Activated CD4-positive, alpha-beta T cell treated with anti-CD3 and anti-CD28 coated beads, Interleukin-2, amount 50 U/mL, for 1 hour (primary cell): ENCODE data around the gene COLEC11.
"Not testable (repeated sequence)": the region's sequence is repeated elsewhere in the genome, so short reads cannot be mapped to it uniquely, and the experiment has no call there.

Source experiments
- DNase-seq: peaks from one replicate; pipeline ENCODE4 v3.0.0-alpha.2; 2020

Gene COLEC11

GRCh38 chr2:3626118-3626811 is 31.4 kb downstream of the COLEC11 start:
- no peak for DNase-seq

GRCh38 chr2:3626812-3627499 is 32.0 kb downstream of the COLEC11 start:
- DNase-seq: no peak

DNA sequence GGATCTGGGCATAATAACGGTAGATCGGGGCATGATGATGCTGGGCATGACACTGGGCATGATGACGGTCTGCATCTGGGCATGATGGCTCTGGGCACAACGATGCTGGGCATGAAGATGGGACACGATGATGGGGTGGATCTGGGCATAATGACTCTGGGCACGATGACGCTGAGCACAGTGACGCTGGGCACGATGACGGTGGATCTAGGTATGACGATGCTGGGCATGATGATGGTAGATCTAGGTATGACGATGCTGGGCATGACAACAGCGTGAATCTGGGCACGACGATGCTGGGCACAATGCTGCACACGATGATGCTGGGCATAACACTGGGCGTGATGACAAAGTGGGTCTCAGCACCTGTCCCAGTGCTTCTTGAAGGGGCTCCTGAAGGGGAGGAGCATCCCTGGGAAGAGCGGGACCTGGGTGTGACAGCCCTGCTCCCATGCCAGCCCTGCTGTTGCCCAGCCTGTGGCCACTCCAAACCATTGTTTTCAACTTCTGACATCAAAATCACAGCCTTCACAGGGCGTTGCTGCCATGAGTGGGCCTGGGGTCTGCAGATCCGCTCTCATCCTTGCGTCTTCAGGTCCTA is 32.7 kb downstream of the COLEC11 start:
- no peak for DNase-seq

- DNase-seq: no peak
Measured at GRCh38 chr2:3628241-3628679, 33.3 kb downstream of the COLEC11 start.

GRCh38 chr2:3628800-3629199 is 33.9 kb downstream of the COLEC11 start:
- no peak for DNase-seq

DNA sequence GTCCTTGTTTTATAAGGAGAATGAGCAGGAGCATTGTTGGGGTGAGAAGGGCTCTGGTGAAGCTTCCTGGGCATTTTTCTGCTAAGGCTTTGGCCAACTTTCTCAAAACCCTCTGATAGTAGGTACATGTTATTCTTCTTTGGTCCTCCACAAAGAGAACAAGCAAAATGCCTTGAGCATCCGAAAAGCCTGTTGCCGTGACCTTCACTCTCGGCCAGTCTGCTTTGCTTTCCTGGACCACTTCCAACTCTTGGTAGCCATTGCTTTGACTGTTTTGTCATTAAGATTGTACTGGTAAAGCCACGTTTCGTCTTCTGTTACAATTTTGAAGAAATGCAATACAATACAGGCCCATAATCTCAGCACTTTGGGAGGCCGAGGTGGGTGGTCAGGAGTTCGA is 35.7 kb downstream of the COLEC11 start:
- no peak for DNase-seq

- DNase-seq: no peak
Measured at GRCh38 chr2:3631161-3631850, 36.4 kb downstream of the COLEC11 start.

- no peak for DNase-seq
Measured at GRCh38 chr2:3631851-3632659, 37.1 kb downstream of the COLEC11 start.

DNA sequence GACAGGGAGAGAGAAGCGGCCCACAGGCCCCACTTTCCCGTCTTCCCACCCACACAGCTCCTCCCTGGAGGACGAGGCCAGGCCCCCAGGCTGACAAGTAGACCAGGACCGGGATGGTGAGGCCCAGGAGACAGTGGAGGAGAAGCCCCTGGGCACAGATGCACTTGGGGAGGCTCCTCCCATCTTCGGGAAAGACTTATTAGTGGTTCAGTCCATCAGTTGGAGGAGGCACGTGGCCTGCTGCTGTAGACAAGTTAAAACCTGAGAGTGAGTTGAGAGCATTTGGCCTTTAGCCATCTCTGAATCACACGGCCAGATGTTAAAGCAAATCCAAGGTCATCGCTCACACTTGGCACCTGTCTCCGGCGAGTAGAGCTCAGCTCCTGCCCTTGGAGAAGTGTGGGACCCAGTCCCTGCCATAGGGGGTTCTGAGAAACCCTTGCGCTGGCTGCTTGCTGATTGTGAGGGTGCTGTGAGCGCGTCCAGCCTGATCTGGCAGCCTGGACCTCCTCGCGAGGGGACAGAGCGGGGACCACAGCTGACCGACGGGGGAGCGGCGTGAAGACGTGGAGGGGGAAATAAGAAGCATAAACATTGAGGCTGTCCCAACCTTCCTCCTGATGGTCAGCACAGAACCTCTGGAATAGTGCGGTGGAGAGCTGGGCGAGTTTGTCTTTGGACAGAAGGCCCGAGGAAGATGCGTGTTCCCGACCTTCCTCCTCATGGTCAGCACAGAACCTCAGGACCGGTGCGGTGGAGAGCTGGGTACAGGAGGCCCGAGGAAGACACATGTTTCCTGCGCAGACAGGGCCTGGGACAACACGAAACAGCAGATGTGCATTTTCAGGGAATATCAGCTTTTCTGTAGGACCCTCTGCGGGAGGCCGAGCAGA is 38.4 kb downstream of the COLEC11 start:
- no peak for DNase-seq

DNA sequence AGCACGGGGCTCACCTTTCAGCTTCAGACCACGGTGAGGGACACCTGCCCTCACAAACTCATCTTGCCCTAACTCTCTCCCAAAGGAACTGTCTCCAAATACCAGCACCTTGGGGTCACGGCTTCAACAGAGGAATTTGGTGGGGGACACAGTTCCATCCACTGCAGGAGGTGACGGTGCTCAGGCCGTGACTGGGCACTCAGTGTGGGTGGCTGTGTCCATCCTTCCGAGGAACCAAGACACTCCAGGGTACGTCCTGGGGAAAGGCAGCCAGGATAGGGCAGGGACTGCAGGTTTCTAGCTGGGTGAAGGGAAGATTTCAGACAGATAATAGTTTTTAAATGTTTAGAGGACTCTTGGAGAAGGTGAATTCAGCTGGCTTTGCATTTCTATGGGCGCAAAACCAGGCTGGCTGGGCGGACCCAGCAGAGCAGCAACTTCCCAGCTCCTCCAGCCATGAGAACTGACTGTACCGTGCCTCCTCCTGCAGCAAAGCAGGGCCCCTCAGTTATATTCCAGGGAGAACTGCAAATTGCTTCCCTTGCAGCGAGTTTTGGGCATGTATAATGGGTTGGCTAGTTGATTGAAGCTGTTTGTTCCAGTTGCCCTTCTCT is 39.2 kb downstream of the COLEC11 start:
- DNase-seq: no peak

DNA sequence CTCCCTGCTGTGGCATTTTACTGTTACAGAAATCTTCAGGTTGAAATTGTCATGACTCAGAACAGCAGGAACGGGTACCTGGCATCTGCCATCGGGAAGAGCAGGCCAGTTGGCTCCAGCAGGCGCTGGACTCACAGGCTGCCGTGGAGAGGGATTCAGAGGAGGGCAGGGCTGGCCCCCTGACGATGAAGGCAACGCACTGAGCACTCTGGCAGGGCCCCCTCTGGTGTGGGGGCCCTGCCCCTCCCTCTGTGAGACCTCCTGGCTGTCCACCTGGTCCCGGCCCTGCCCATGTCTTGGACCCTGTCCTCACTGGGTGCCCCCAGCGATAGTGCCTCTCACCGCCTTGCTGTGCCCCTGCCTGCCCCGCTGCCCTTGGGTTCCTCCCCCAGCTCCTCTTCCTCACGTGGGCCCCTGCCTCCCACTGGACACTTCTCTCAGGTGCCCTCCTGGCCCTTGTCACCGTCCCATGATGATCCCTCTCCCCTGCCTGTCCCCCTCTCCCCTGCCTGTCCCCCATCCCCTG is 39.7 kb downstream of the COLEC11 start:
- DNase-seq: no peak

GRCh38 chr2:3635171-3635974 is 40.5 kb downstream of the COLEC11 start:
- DNase-seq: no peak

GRCh38 chr2:3635975-3636327 is 41.0 kb downstream of the COLEC11 start:
- DNase-seq: not testable (repeated sequence)

- no peak for DNase-seq
Measured at GRCh38 chr2:3636586-3637310, 41.8 kb downstream of the COLEC11 start.

- no peak for DNase-seq
Measured at GRCh38 chr2:3637311-3637675, 42.4 kb downstream of the COLEC11 start.

DNA sequence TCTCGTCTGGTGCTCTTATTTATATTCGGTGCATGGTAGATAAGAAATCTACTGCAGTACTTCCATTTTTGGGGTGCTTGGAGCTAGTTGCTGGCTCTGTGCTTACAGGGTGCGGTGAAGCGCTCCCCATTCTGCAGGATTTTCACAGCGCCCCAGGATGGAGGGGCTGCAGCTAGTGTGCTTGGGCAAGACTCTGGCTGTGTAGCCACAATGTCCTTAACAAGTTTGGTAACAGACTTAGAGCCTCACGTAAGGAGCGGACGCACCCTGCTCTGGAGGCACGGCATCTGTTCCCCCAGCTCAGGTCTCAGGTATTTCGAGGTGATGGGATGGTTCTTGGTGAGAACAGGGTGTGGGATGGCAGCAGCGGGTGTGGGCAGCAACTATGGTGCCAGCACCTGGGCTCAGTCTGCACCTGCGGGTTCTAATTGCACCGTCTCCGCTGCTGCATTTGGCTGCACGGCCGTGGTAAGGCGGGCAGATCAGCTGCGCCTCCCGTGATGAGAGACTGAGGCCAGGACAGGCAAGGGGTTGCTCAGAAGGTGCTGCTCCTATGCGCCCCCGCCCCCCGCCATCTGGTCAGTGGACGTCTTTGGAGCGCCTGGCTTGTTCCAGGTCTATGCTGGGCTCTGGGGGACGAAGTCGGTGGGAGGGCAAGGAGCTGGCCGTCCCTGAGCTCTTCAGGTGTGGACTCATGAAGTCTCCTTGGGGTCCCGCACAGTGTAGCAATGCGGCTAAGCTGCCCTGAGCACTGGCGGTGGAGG is 43.0 kb downstream of the COLEC11 start:
- no peak for DNase-seq

- no peak for DNase-seq
Measured at GRCh38 chr2:3638456-3638810, 43.5 kb downstream of the COLEC11 start.

DNA sequence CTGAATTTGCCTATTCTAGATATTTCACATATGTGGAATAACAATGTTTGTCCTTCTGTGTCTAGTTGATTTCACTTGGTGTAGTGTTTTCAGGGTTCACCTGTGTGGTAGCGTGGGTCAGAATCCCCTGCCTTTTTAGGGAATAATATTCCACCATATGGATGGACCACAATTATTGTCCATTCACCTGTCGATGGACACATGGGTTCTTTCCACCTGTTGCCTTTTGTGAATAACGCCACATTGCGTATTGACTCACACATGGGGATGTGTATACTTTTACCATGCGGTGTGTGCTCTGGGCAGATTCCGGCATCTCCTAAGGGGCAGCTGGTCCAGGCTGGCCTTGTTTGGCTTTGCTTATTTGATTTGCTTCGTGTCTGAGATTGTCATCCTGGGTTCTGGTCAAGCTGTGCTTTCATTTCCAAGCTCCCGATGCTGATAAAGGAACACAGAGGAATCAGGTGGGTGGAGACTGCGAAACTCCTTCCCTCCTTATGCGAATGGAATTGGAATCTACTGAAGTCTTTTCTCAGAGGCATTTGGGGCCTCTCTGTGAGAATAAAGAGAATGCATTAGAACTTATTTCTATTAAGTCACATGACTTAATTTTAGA is 44.2 kb downstream of the COLEC11 start:
- DNase-seq: no peak
